Measurements from ENCODE around the gene GRM5.
A peak's percentile ranks its signal among the peaks of the same experiment; 100 is the strongest.
"Not testable (repeated sequence)": the region's sequence is repeated elsewhere in the genome, so short reads cannot be mapped to it uniquely, and the experiment has no call there.

The GRM5 gene

GRCh38 chr11:88474655-88475054 lies 591.1 kb downstream of the GRM5 start:
- ChIA-PET CTCF (interaction anchor here (1.2 kb wide), 1 partner anchor 20 kb away, joined by 3 read pairs; no protein-coding TSS in a partner anchor), POLR2A (no interaction called here)
- no peak overlapping the region for H3K27ac ChIP-seq (ENCODE audit: insufficient read depth in 1 of 2, low read depth in 1 of 2, low read length in 2 of 2, poor library complexity in 1 of 2, severe bottlenecking in 2 of 2)
- no peaks in the 10 kb centered on the region for H3K27me3 ChIP-seq (replicated peaks in 2 of 5; ENCODE audit: control insufficient read depth in 4 of 5, insufficient read depth in 5 of 5, low read length in 4 of 5)
- WGBS (ENCODE audit: insufficient coverage) = 42% methylated on average over 2 of the region's 2 CpGs
- H3K9me3 ChIP-seq (ENCODE audit: control extremely low read depth in 1 of 5, control insufficient read depth in 4 of 5, insufficient read depth in 2 of 5, low read depth in 1 of 5, low read length in 4 of 5) = no peaks in the 10 kb centered on the region
- H3K4me3 ChIP-seq (ENCODE audit: control insufficient read depth in 1 of 7, extremely low read depth in 1 of 7, insufficient read depth in 4 of 7, low read depth in 2 of 7, low read length in 6 of 7) = no peak overlapping the region
- H3K36me3 ChIP-seq (ENCODE audit: control insufficient read depth in 4 of 4, insufficient read depth in 4 of 4, low read length in 3 of 4) = no peaks in the 10 kb centered on the region
- peak in 2 of 3 donors; percentile 46 to 56 for DNase-seq
- H3K4me1 ChIP-seq (ENCODE audit: control extremely low read depth in 1 of 4, control insufficient read depth in 4 of 4, insufficient read depth in 4 of 4, low read length in 3 of 4) = peaks cover 0 to 9% (median 0%) of the 10 kb centered on the region in 4 experiments

GRCh38 chr11:88469561-88470225 lies 596.1 kb downstream of the GRM5 start:
- Histone ChIP-seq H3K36me3 (ENCODE audit: control insufficient read depth in 4 of 4, insufficient read depth in 4 of 4, low read length in 3 of 4) (no peaks in the 10 kb centered on the region), H3K27me3 (replicated peaks in 2 of 5; ENCODE audit: control insufficient read depth in 4 of 5, insufficient read depth in 5 of 5, low read length in 4 of 5) (no peaks in the 10 kb centered on the region), H3K4me1 (ENCODE audit: control extremely low read depth in 1 of 4, control insufficient read depth in 4 of 4, insufficient read depth in 4 of 4, low read length in 3 of 4) (peaks cover 0 to 7% (median 0%) of the 10 kb centered on the region in 4 experiments), H3K9me3 (ENCODE audit: control extremely low read depth in 1 of 5, control insufficient read depth in 4 of 5, insufficient read depth in 2 of 5, low read depth in 1 of 5, low read length in 4 of 5) (no peaks in the 10 kb centered on the region), H3K4me3 (ENCODE audit: control insufficient read depth in 1 of 7, extremely low read depth in 1 of 7, insufficient read depth in 4 of 7, low read depth in 2 of 7, low read length in 6 of 7) (no peak overlapping the region), H3K27ac (ENCODE audit: insufficient read depth in 1 of 2, low read depth in 1 of 2, low read length in 2 of 2, poor library complexity in 1 of 2, severe bottlenecking in 2 of 2) (no peak overlapping the region)
- 97% methylated on average over 6 of the region's 6 CpGs for WGBS (ENCODE audit: insufficient coverage)
- CTCF ChIA-PET = interaction anchor here (1.5 kb wide), 1 partner anchor 16 kb away, joined by 5 read pairs; no protein-coding TSS in a partner anchor
- POLR2A ChIA-PET = no interaction called here
- DNase-seq = no peak

DNA sequence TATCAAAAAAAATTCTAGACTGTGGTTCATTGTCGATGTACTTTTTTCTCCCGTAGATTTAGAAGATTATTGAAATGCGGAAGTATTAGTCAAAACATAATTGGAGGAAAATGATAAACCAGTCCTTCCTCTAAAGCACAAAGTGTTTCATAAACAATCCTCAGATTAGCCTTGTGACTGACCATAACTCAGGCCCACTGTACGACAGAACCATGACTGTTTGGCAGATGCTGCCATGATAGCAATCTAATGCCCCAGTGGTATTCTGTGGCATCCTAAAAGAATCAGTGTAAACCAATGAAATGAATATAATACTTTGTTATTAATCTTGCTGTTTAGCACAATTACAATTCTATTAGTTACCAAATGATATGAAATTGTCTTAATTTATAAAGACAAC lies 601.3 kb downstream of the GRM5 start:
- CTCF ChIA-PET = no interaction called here
- POLR2A ChIA-PET = no interaction called here
- Histone ChIP-seq H3K27me3 (replicated peaks in 2 of 5; ENCODE audit: control insufficient read depth in 4 of 5, insufficient read depth in 5 of 5, low read length in 4 of 5) (no peaks in the 10 kb centered on the region), H3K9me3 (ENCODE audit: control extremely low read depth in 1 of 5, control insufficient read depth in 4 of 5, insufficient read depth in 2 of 5, low read depth in 1 of 5, low read length in 4 of 5) (peaks cover 0 to 9% (median 7%) of the 10 kb centered on the region in 5 experiments), H3K27ac (ENCODE audit: insufficient read depth in 1 of 2, low read depth in 1 of 2, low read length in 2 of 2, poor library complexity in 1 of 2, severe bottlenecking in 2 of 2) (no peak overlapping the region), H3K4me3 (ENCODE audit: control insufficient read depth in 1 of 7, extremely low read depth in 1 of 7, insufficient read depth in 4 of 7, low read depth in 2 of 7, low read length in 6 of 7) (no peak overlapping the region), H3K36me3 (ENCODE audit: control insufficient read depth in 4 of 4, insufficient read depth in 4 of 4, low read length in 3 of 4) (no peaks in the 10 kb centered on the region), H3K4me1 (ENCODE audit: control extremely low read depth in 1 of 4, control insufficient read depth in 4 of 4, insufficient read depth in 4 of 4, low read length in 3 of 4) (no peaks in the 10 kb centered on the region)
- 100% methylated on average over 1 of the region's 4 CpGs for WGBS (ENCODE audit: insufficient coverage)
- DNase-seq = no peak

DNA sequence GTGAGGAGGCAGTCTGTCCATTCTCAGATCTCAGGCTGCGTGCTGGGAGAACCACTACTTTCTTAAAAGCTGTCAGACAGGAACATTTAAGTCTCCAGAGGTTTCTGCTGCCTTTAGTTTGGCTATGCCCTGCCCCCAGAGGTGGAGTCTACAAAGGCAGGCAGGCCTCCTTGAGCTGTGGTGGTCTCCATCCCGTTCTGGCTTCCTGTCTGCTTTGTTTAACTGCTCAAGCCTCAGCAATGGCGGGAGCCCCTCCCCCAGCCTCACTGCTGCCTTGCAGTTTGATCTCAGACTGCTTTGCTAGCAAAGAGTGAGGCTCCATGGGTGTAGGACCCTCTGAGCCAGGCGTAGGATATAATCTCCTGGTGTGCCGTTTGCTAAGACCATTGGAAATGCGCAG lies 602.5 kb downstream of the GRM5 start:
- CTCF ChIA-PET; DNase-seq; H3K36me3 ChIP-seq (ENCODE audit: control insufficient read depth in 4 of 4, insufficient read depth in 4 of 4, low read length in 3 of 4); H3K27ac ChIP-seq (ENCODE audit: insufficient read depth in 1 of 2, low read depth in 1 of 2, low read length in 2 of 2, poor library complexity in 1 of 2, severe bottlenecking in 2 of 2); H3K27me3 ChIP-seq (replicated peaks in 2 of 5; ENCODE audit: control insufficient read depth in 4 of 5, insufficient read depth in 5 of 5, low read length in 4 of 5); POLR2A ChIA-PET; H3K9me3 ChIP-seq (ENCODE audit: control extremely low read depth in 1 of 5, control insufficient read depth in 4 of 5, insufficient read depth in 2 of 5, low read depth in 1 of 5, low read length in 4 of 5); H3K4me3 ChIP-seq (ENCODE audit: control insufficient read depth in 1 of 7, extremely low read depth in 1 of 7, insufficient read depth in 4 of 7, low read depth in 2 of 7, low read length in 6 of 7); H3K4me1 ChIP-seq (ENCODE audit: control extremely low read depth in 1 of 4, control insufficient read depth in 4 of 4, insufficient read depth in 4 of 4, low read length in 3 of 4): not testable (repeated sequence)
- WGBS (ENCODE audit: insufficient coverage) = 96% methylated on average over 5 of the region's 6 CpGs

DNA sequence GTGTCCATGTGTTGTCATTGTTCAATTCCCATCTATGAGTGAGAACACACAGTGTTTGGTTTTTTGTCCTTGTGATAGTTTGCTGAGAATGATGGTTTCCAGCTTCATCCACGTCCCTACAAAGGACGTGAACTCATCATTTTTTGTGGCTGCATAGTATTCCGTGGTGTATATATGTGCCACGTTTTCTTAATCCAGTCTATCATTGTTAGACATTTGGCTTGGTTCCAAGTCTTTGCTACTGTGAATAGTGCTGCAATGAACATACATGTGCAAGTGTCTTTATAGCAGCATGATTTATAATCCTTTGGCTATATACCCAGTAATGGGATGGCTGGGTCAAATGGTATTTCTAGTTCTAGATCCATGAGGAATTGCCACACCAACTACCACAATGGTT lies 607.7 kb downstream of the GRM5 start:
- CTCF ChIA-PET = not testable (repeated sequence)
- 93% methylated on average over 4 of the region's 4 CpGs for WGBS (ENCODE audit: insufficient coverage)

DNA sequence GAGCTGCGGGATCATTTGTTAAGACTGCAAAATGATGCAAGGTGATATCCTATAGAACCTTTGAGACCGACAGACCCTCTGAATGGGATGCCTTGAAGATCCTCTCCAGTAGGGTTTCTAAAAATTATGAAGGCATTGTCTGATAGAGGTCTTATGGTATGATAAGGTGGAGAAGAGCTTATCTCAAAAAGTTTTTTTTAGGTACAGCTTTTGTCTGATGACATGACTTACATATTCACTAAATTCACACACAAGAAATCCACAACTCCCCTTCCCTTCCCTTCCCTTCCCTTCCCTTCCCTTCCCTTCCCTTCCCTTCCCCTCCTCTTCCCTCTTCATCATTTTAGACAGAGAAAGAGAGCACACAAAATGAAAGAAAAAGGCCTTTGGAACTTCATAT lies 609.8 kb downstream of the GRM5 start:
- no peak for DNase-seq
- CTCF ChIA-PET = no interaction called here
- POLR2A ChIA-PET = no interaction called here
- no peak overlapping the region for H3K4me3 ChIP-seq (ENCODE audit: control insufficient read depth in 1 of 7, extremely low read depth in 1 of 7, insufficient read depth in 4 of 7, low read depth in 2 of 7, low read length in 6 of 7)
- no peaks in the 10 kb centered on the region for H3K9me3 ChIP-seq (ENCODE audit: control extremely low read depth in 1 of 5, control insufficient read depth in 4 of 5, insufficient read depth in 2 of 5, low read depth in 1 of 5, low read length in 4 of 5)
- H3K27me3 ChIP-seq (replicated peaks in 2 of 5; ENCODE audit: control insufficient read depth in 4 of 5, insufficient read depth in 5 of 5, low read length in 4 of 5) = no peaks in the 10 kb centered on the region
- H3K4me1 ChIP-seq (ENCODE audit: control extremely low read depth in 1 of 4, control insufficient read depth in 4 of 4, insufficient read depth in 4 of 4, low read length in 3 of 4) = peaks cover 0 to 11% (median 0%) of the 10 kb centered on the region in 4 experiments
- 96% methylated on average over 2 of the region's 2 CpGs for WGBS (ENCODE audit: insufficient coverage)
- H3K36me3 ChIP-seq (ENCODE audit: control insufficient read depth in 4 of 4, insufficient read depth in 4 of 4, low read length in 3 of 4) = no peaks in the 10 kb centered on the region
- no peak overlapping the region for H3K27ac ChIP-seq (ENCODE audit: insufficient read depth in 1 of 2, low read depth in 1 of 2, low read length in 2 of 2, poor library complexity in 1 of 2, severe bottlenecking in 2 of 2)

More for the DNA sequence above, 607.7 kb downstream of the GRM5 start:
- DNase-seq; H3K4me3 ChIP-seq (ENCODE audit: control insufficient read depth in 1 of 7, extremely low read depth in 1 of 7, insufficient read depth in 4 of 7, low read depth in 2 of 7, low read length in 6 of 7); H3K9me3 ChIP-seq (ENCODE audit: control extremely low read depth in 1 of 5, control insufficient read depth in 4 of 5, insufficient read depth in 2 of 5, low read depth in 1 of 5, low read length in 4 of 5); H3K4me1 ChIP-seq (ENCODE audit: control extremely low read depth in 1 of 4, control insufficient read depth in 4 of 4, insufficient read depth in 4 of 4, low read length in 3 of 4); H3K27ac ChIP-seq (ENCODE audit: insufficient read depth in 1 of 2, low read depth in 1 of 2, low read length in 2 of 2, poor library complexity in 1 of 2, severe bottlenecking in 2 of 2); POLR2A ChIA-PET; H3K27me3 ChIP-seq (replicated peaks in 2 of 5; ENCODE audit: control insufficient read depth in 4 of 5, insufficient read depth in 5 of 5, low read length in 4 of 5); H3K36me3 ChIP-seq (ENCODE audit: control insufficient read depth in 4 of 4, insufficient read depth in 4 of 4, low read length in 3 of 4): not testable (repeated sequence)

DNA sequence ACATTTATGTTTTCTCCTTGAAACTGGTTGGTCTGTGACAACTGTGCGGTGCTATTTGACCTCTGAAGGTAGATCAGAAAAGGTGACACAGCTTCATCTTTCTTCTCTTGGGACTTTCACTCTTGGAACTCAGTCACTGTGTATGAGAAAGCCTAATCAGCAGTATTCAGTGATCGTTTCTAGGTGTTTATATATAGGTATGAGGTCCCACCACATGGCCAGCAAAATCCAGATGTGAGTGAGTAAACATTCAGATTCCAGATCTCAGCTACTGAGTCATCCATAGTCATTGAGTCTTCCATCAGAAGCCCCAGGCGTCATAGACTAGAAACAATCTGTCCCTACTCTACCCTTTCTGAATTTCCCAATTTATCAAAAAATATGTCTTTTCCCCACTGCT lies 610.9 kb downstream of the GRM5 start:
- Histone ChIP-seq H3K36me3 (ENCODE audit: control insufficient read depth in 4 of 4, insufficient read depth in 4 of 4, low read length in 3 of 4) (no peaks in the 10 kb centered on the region), H3K4me1 (ENCODE audit: control extremely low read depth in 1 of 4, control insufficient read depth in 4 of 4, insufficient read depth in 4 of 4, low read length in 3 of 4) (peaks cover 0 to 15% (median 0%) of the 10 kb centered on the region in 4 experiments), H3K4me3 (ENCODE audit: control insufficient read depth in 1 of 7, extremely low read depth in 1 of 7, insufficient read depth in 4 of 7, low read depth in 2 of 7, low read length in 6 of 7) (no peak overlapping the region), H3K27me3 (replicated peaks in 2 of 5; ENCODE audit: control insufficient read depth in 4 of 5, insufficient read depth in 5 of 5, low read length in 4 of 5) (no peaks in the 10 kb centered on the region), H3K27ac (ENCODE audit: insufficient read depth in 1 of 2, low read depth in 1 of 2, low read length in 2 of 2, poor library complexity in 1 of 2, severe bottlenecking in 2 of 2) (no peak overlapping the region), H3K9me3 (ENCODE audit: control extremely low read depth in 1 of 5, control insufficient read depth in 4 of 5, insufficient read depth in 2 of 5, low read depth in 1 of 5, low read length in 4 of 5) (no peaks in the 10 kb centered on the region)
- no peak for DNase-seq
- CTCF ChIA-PET = no interaction called here
- WGBS (ENCODE audit: insufficient coverage) = 92% methylated on average over 2 of the region's 3 CpGs
- POLR2A ChIA-PET = no interaction called here

Measured in common myeloid progenitor, CD34-positive (primary cell).